RWPE1 (cell line): ENCODE measurements around the gene CACNA2D4.

ENCODE experiments used
- CTCF ChIA-PET: fragments of 350-600 bp; sonication (Branson Sonifier 250); formaldehyde crosslinking; extraction: SDS; loops from one replicate; lab custom pipeline; 2021; lab: Yijun Ruan, JAX
- POLR2A ChIA-PET: fragments of 400-600 bp; formaldehyde crosslinking; extraction: SDS; loops from one replicate; lab custom pipeline; 2020; ENCODE audit warnings: antibody characterized with exemption; ENCODE audit not compliant: low non-redundant PET; lab: Yijun Ruan, JAX
- DNase-seq: peaks from one replicate; pipeline ENCODE4 v3.0.0; 2012; ENCODE audit warnings: low spot score
- H3K27ac ChIP-seq: fragments of 450-650 bp; 2 replicates; pipeline ENCODE4 v1.5.1; 2017
- TF ChIP-seq, protein P1 (sequence below): fragments of 450-650 bp; conservative IDR thresholded peaks from 2 replicates; pipeline ENCODE4 v1.5.1; 2017; ENCODE audit warnings: low read depth, mild to moderate bottlenecking

CACNA2D4 gene

DNA sequence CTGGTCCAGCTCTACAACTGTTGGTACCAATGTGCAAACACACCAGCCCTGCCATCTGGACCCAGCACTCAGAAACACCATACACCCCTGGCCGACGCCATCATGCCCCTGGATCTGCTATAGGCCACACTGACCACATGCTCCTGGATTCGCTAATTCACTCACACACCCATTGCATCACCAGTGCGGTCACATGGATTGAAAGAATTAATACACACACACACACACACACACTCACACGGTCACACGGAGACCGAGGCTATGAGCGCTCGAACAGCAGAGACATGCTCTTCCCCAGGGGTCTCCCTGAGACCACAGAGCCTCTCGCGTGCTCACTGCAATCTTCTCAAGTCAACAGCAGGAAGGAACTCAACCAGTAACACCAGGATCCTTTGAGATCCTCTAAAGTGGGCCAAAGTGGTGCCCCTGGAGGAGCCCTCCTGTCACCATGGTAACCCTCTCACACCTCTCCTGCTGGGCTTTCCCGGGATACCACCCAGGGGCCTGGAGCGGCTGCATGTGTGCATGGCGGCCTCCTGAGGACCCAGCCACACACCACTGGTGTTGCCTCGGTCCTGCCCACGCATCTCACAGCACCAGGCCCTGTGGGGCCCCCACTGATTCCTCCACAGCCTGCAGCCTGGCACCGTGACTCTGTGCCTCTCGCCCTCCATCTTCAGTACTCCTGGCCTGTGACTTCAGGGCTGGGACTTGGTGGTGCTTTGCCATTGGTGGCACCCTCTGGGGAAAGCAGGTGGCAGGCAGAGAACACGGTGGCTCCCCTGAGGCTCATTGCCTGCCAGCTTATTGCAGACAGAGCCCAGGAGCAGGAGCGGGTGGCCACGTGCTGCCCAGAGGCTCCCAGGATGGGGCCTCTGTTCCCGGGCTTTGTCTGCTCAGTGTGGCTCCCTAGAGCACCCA is 83.0 kb downstream of the CACNA2D4 start:
- DNase-seq: no peak
- TF ChIP-seq, protein P1, sequence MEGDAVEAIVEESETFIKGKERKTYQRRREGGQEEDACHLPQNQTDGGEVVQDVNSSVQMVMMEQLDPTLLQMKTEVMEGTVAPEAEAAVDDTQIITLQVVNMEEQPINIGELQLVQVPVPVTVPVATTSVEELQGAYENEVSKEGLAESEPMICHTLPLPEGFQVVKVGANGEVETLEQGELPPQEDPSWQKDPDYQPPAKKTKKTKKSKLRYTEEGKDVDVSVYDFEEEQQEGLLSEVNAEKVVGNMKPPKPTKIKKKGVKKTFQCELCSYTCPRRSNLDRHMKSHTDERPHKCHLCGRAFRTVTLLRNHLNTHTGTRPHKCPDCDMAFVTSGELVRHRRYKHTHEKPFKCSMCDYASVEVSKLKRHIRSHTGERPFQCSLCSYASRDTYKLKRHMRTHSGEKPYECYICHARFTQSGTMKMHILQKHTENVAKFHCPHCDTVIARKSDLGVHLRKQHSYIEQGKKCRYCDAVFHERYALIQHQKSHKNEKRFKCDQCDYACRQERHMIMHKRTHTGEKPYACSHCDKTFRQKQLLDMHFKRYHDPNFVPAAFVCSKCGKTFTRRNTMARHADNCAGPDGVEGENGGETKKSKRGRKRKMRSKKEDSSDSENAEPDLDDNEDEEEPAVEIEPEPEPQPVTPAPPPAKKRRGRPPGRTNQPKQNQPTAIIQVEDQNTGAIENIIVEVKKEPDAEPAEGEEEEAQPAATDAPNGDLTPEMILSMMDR: no peak
- H3K27ac ChIP-seq: no peak overlapping the region
- POLR2A ChIA-PET: no interaction called here
- CTCF ChIA-PET: no interaction called here

DNA sequence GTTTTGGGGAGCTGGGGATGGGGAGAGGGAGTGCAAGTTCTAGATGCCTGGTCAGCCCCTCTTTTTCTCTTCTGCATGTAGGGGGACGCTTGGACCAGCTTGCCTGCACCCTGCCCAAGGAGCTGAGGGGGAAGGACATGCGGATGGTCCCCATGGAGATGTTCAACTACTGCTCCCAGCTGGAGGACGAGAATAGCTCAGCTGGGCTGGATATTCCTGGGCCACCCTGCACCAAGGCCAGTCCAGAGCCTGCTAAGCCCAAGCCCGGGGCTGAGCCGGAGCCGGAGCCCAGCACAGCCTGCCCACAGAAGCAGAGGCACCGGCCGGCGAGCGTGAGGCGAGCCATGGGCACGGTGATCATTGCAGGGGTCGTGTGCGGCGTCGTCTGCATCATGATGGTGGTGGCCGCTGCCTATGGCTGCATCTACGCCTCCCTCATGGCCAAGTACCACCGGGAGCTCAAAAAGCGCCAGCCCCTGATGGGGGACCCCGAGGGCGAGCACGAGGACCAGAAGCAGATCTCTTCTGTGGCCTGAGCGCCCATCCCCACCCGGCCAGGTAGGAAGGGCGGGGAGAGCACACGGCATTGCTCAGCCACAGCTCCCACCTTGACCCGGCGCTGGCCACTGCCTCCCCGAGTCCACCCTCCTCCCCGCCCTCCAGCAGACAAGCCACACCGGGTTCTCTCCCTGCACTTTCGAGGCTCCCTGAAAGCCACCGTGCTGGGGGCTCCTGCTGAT is 84.1 kb downstream of the CACNA2D4 start:
- POLR2A ChIA-PET: no interaction called here

DNA sequence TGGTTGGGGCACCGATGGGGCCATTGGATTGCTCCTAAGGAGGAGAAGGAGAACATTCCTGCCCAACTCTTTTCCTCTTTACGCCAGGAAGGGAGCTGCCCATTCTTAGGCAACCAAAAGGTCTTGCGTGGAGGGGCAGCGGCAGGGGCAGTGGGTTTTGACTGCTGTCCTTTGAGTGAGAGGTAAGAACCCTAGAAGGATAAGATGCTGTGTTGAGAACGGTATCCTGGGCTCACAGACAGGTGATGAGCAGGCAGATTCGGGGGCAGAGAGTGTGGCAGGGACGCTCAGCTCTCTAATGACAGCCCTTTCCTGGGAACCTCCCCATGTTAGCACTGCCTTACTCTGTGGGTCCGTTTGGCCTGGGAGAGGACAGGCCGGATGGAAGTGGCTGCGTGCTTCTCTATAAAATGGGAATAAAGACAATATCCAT is 84.8 kb downstream of the CACNA2D4 start:
- ChIA-PET POLR2A (no interaction called here), CTCF (no interaction called here)
- DNase-seq: no peak
- TF ChIP-seq, protein P1: no peak
- H3K27ac ChIP-seq: no peak overlapping the region

More for the DNA sequence above, 84.1 kb downstream of the CACNA2D4 start:
- TF ChIP-seq, protein P1: no peak
- no peak for DNase-seq
- no peak overlapping the region for H3K27ac ChIP-seq
- CTCF ChIA-PET: no interaction called here

DNA sequence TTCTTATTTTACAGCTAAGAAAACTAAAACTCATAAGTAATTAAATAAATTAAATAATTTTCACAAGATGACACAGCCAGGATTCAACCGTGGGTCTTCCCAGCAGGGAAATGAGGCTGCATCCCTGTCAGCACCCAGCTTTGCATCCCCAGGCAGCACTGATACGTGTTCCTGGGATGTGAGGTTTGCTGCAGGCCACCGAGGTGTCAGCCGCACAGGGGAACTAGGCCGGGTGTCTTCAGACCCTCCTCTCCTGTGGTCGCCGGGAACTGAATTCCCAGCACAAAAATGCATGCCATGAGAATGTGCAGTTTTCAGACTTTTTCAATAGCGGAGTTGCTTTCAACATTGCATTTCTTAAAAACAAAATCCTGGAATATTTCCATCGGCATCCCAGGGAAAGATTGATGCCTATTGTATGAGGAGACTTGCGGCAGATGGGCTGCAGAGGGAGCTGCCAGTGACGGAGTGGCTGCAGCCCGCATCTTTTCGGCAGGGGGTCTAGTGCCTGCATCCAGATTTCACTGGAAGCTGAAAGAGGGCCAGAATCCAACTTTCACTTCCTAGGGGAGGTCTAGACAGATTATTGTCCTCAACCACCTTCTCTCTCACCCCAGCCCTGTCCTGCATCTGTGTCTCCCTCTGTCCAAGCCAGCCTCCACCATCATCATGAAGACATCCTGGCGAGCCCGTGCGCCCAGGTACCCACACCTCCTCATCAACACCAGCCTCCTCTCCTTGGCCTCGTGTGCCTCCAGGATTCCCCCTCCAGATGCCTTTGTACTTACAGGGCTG is 85.5 kb downstream of the CACNA2D4 start:
- CTCF ChIA-PET: no interaction called here
- DNase-seq: no peak
- POLR2A ChIA-PET: no interaction called here
- no peak overlapping the region for H3K27ac ChIP-seq
- TF ChIP-seq, protein P1: no peak

DNA sequence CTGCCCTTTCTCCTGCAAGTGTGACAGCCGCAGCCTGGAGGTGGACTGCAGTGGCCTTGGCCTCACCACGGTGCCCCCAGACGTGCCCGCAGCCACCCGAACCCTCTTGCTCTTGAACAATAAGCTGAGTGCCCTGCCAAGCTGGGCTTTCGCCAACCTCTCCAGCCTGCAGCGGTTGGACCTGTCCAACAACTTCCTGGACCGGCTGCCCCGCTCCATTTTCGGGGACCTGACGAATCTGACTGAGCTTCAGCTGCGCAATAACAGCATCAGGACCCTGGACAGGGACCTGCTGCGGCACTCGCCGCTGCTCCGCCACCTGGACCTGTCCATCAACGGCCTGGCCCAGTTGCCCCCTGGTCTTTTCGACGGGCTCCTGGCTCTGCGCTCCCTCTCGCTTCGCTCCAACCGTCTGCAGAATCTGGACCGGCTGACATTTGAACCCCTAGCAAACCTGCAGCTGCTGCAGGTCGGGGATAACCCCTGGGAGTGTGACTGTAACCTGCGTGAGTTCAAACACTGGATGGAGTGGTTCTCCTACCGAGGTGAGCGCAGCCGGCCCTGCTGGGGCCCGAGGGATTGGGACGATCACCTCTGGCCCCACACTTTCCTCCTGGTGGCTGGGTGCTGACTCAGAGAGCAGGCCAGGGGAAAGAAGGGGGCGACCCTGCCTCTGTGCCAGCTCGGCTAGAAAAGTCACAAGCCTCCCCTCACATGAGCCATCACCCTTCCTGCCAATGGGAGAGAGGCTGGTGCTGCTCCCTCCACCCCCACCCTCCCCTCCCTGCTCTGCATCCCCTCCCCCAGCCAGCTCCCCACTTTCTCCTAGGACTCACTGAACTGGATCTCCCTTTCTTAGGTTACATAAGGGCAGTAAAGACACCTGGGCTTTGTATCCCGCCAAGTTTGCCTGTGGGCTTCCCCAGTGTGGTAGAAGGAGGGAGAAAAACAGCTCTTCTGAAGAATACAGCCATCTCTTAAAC is 87.2 kb downstream of the CACNA2D4 start:
- CTCF ChIA-PET: interaction anchor here (1.2 kb wide), 1 partner anchor 109 kb away, joined by 3 read pairs; no protein-coding TSS in a partner anchor
- peak; percentile 70 for DNase-seq
- H3K27ac ChIP-seq: no peak overlapping the region
- POLR2A ChIA-PET: no interaction called here
- TF ChIP-seq, protein P1: no peak
